IPS DF 6.9 (cell line): Measurements from ENCODE around the gene FXR2.
A peak's percentile ranks its signal among the peaks of the same experiment; 100 is the strongest.

Experiments used
- DNase-seq: peaks from one replicate; pipeline ENCODE4 v3.0.0-alpha.2; 2013; ENCODE audit warnings: low read depth, low spot score
- H3K27ac ChIP-seq: one replicate; pipeline ENCODE4 v1.5.1; 2013; ENCODE audit warnings: low read length, control low read depth
- H3K27me3 ChIP-seq: 2 replicates; pipeline ENCODE4 v1.6.1; 2013; ENCODE audit warnings: mild to moderate bottlenecking, low read length; ENCODE audit not compliant: control insufficient read depth, insufficient read depth
- H3K36me3 ChIP-seq: 2 replicates; pipeline ENCODE4 v1.6.1; 2013; ENCODE audit warnings: low read length; ENCODE audit not compliant: control insufficient read depth, insufficient read depth
- H3K4me1 ChIP-seq: 2 replicates; pipeline ENCODE4 v1.6.1; 2013; ENCODE audit warnings: low read length; ENCODE audit not compliant: control insufficient read depth, insufficient read depth
- H3K4me3 ChIP-seq: 2 replicates; pipeline ENCODE4 v1.5.1; 2013; ENCODE audit warnings: mild to moderate bottlenecking, low read length
- H3K9me3 ChIP-seq: 2 replicates; pipeline ENCODE4 v1.6.1; 2013; ENCODE audit warnings: low read length, inconsistent platforms; ENCODE audit not compliant: control insufficient read depth, insufficient read depth
- WGBS: extraction: QIAGEN DNeasy Blood & Tissue Kit; methylation state at CpG from one replicate; pipeline ENCODE4 v1.1.7; 2013; ENCODE audit warnings: mixed read lengths, missing lambda C conversion rate; ENCODE audit not compliant: insufficient read length, insufficient coverage; 5-methylcytosine and 5-hydroxymethylcytosine counted together

FXR2 gene

DNA sequence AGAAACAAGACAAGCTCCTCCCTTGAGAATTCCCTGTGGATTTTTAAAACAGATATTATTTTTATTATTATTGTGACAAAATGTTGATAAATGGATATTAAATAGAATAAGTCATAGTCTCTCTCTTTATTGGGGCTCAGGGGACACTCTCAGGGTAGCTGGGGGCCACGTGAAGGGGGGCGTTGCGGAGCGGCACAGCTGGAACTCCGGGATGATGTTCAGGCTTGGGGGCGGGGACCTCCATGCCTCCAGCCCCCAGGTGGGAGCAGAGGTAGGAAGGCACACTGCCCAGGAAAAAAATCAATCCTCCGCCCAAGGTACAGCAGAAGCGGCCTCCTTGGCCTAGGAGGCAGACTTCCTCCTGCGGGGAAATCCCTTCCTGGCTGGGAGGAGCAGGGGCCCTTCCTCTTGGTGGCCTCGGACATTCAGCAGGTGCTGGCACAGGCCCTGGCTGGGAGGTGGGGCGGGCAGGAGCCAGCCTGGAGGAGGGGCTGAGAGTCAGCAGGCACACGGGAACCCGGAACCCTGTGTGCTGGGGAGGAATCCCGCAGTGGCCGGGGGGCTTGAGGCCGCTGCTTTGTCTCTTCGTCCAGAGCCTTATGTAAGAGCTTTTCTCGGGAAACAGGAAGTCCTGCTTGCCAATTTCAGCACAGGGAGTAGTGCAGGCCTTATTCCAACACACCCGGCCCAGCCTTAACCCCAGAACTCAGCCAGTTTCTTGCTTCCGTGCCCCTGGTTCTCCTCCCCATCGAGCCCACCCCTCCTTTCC is 56.7 kb downstream of the FXR2 start:
- Histone ChIP-seq H3K9me3 (no peaks in the 10 kb centered on the region), H3K4me1 (peaks cover 3% of the 10 kb centered on the region), H3K4me3 (no peak overlapping the region), H3K27ac (no peak overlapping the region), H3K36me3 (no peaks in the 10 kb centered on the region), H3K27me3 (no peaks in the 10 kb centered on the region)
- WGBS = no CpG with 5 or more reads among the region's 21 CpGs
- DNase-seq = no peak

DNA sequence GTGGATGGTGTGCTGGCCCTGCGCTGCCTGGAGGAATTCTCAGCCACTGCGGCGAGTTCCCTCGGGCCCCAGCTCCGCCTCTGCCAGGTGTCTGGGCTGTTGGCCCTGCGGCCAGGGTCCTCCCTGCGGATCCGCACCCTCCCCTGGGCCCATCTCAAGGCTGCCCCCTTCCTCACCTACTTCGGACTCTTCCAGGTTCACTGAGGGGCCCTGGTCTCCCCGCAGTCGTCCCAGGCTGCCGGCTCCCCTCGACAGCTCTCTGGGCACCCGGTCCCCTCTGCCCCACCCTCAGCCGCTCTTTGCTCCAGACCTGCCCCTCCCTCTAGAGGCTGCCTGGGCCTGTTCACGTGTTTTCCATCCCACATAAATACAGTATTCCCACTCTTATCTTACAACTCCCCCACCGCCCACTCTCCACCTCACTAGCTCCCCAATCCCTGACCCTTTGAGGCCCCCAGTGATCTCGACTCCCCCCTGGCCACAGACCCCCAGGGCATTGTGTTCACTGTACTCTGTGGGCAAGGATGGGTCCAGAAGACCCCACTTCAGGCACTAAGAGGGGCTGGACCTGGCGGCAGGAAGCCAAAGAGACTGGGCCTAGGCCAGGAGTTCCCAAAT is 57.4 kb downstream of the FXR2 start:
- WGBS = 100% methylated on average over 1 of the region's 19 CpGs
- H3K27me3 ChIP-seq = no peaks in the 10 kb centered on the region
- DNase-seq = no peak
- H3K4me1 ChIP-seq = peaks cover 3% of the 10 kb centered on the region
- H3K27ac ChIP-seq = no peak overlapping the region
- no peaks in the 10 kb centered on the region for H3K9me3 ChIP-seq
- no peaks in the 10 kb centered on the region for H3K36me3 ChIP-seq
- no peak overlapping the region for H3K4me3 ChIP-seq

DNA sequence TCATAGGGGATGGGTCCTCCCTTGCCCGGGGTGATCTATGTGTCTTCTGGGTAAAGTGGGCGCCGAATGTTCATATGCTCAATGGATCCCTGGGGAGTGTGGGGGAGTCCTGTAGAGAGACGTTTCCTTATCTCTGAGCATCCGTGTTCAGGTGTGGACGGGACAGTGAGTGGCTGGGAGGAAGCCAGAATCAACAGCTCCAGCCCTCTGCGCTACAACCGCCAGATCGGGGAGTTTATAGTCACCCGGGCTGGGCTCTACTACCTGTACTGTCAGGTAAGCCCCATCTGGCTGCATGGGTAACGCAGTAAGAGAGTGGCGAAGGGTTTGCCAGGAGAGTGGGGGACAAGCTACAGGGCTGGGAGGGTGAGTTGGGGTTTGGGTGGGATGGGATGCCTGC is 58.1 kb downstream of the FXR2 start:
- Histone ChIP-seq H3K27me3 (no peaks in the 10 kb centered on the region), H3K27ac (no peak overlapping the region), H3K9me3 (no peaks in the 10 kb centered on the region), H3K4me1 (peaks cover 3% of the 10 kb centered on the region), H3K36me3 (no peaks in the 10 kb centered on the region), H3K4me3 (no peak overlapping the region)
- no CpG with 5 or more reads among the region's 12 CpGs for WGBS
- DNase-seq = no peak

DNA sequence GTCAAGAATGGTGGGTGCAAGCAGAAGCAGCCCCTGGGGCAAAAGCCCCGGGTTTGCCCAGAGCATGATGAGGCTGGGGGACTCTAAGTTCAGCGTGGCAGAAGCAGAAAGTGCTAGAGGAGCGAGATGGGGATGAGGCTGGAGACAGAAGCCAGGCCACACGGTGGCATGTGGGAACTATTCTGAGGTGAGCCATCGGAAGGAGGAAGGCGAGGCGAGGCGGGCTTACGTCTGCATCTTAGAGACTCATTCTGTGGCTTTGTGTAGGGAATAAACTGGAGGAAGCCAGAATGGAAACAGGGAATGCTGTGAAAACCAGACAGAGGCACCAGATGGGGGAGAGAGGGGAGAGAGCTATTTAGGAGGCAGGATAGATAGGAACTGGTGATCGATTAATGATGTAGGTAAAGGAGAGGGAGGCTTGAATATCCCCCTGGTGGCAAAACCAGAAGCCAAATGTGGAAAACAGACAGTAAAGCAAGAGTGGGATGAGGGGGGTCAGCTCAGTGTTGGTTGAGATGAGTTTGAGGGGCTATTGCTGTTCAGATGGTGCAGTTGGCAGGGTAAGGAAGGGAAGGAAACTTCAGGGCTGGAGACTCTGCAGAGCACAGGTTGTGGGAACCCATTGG is 59.3 kb downstream of the FXR2 start:
- H3K4me1 ChIP-seq = peaks cover 3% of the 10 kb centered on the region
- no CpG with 5 or more reads among the region's 10 CpGs for WGBS

DNA sequence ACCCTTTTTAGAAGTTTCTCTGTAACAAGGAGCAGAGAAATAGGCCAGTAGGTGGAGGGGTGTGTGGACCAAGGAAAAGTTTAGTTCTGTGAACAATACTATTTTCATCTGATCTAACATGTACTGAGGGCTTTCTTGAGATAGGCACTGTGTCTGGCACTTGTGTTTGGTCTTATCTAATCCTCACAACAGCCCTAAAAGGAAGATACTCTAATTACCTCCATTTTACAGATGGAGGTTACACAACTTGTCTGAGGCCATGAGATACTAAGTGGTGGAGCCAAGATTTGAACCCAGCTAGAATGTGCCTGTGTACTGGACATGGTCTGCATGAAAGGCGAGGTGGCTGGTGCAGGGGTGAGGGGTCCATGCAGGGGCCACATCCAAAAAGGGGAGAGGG is 61.3 kb downstream of the FXR2 start:
- Histone ChIP-seq H3K36me3 (no peaks in the 10 kb centered on the region; the same call in 1 of the 2 replicates), H3K4me3 (no peak overlapping the region), H3K27me3 (no peaks in the 10 kb centered on the region; the same call in 1 of the 2 replicates), H3K27ac (no peak overlapping the region), H3K9me3 (no peaks in the 10 kb centered on the region), H3K4me1 (peaks cover 3% of the 10 kb centered on the region)
- no CpG with 5 or more reads among the region's 1 CpG for WGBS
- DNase-seq = no peak

More for the DNA sequence above, 59.3 kb downstream of the FXR2 start:
- Histone ChIP-seq H3K27me3 (no peaks in the 10 kb centered on the region), H3K4me3 (no peak overlapping the region), H3K27ac (no peak overlapping the region), H3K9me3 (no peaks in the 10 kb centered on the region), H3K36me3 (no peaks in the 10 kb centered on the region)
- no peak for DNase-seq

DNA sequence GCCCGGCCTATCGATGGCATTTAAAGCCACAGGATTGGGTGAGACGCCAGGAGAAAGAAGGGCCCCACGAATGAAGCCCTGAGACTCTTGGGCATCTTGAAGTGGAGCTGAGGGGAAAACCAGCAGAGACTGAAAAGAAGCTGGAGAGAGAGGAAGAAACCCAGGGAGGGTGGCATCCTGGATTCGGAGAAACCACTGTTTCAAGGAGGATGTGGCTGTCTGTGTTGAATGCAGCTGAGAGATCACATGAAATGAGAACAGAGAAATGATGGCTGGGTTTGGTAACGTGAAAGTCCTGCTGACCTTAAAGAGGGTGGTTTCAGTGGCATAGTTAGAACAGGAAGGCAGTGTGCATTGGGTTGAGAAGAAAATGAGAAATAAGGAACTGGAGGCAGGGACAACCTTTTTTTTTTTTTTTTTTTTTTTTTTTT is 62.1 kb downstream of the FXR2 start:
- H3K27ac ChIP-seq = no peak overlapping the region
- peaks cover 3% of the 10 kb centered on the region for H3K4me1 ChIP-seq
- no peaks in the 10 kb centered on the region for H3K9me3 ChIP-seq
- H3K4me3 ChIP-seq = no peak overlapping the region
- H3K27me3 ChIP-seq = no peaks in the 10 kb centered on the region; the same call in 1 of the 2 replicates
- H3K36me3 ChIP-seq = no peaks in the 10 kb centered on the region; the same call in 1 of the 2 replicates
- WGBS = no CpG with 5 or more reads among the region's 6 CpGs
- DNase-seq = no peak

DNA sequence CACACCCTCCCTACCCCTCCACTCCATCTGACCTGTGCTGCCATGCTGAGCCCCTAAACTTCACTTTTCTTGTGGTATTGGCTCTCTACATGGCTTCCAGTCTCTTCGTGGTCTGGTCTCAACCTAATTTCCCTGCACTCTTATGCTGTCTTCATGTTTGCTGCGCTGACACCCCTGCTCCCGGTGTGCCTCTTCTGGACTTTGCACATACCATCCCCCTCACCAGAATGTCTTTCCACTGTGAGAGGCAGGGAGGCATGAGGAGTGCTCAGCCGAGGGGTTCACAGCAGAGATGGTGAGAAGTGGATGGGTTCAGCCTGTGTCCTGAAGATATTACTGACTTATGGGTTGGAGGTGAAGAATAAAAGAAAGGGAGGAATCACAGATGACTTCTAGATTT is 63.3 kb downstream of the FXR2 start:
- Histone ChIP-seq H3K27ac (no peak overlapping the region), H3K27me3 (no peaks in the 10 kb centered on the region; the same call in 1 of the 2 replicates), H3K4me3 (no peak overlapping the region), H3K9me3 (no peaks in the 10 kb centered on the region), H3K4me1 (0 out of 2 replicates have a peak, but pooled peaks cover 3% of the 10 kb centered on the region), H3K36me3 (no peaks in the 10 kb centered on the region; the same call in 1 of the 2 replicates)
- DNase-seq = no peak
- no CpG with 5 or more reads among the region's 4 CpGs for WGBS

DNA sequence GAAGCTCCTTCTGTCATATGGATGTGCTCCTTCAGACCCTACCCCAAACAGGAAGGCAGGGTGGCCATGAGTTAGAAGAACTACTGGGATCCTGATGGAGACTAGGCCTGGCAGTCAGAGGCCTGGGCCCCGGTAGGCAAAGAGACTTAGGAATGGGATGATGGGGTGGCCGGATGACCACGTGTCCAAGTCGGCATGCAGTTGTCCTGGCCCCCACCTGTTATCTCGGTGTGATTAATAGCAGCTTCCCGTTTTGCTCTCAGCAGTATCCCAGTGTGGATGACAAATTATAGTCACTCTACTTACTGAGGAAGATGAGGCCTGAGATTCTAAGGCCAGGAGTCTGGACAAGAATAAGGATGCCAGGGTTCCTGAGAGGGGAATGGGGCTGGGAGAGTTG is 64.4 kb downstream of the FXR2 start:
- Histone ChIP-seq H3K4me1 (0 out of 2 replicates have a peak, but pooled peaks cover 3% of the 10 kb centered on the region), H3K4me3 (no peak overlapping the region), H3K27me3 (no peaks in the 10 kb centered on the region; the same call in 1 of the 2 replicates)

DNA sequence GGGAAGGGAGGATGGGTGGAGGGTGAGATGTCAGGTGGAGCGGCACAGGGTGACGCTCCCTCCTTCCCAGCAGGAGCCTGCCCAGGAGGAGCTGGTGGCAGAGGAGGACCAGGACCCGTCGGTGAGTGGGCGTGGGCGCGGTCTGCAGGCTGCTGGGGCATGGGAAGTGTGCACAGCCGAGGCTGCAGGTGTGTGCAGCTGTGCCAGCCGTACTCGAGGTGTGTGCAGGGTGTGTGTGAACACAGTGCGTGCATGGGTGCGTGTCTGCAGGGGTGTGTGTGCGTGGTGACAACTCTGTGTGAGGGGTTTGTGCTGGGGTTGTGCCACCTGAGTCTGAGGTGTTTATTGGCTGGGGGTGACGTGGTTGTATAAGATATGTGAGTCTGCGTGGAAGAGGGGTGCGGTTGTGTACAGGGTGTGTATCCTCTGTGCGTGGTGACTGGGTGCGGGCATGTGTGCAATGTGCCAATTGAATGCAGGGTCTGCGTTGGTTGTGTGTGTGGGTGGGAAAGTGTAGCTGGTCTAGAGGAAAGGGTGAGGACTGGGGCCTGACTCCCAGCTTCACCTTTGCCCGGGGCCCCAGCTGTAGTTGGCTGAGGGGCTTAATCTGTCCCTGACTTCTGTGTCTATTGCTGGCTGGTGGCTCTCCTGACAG is 65.2 kb downstream of the FXR2 start:
- H3K27ac ChIP-seq = no peak overlapping the region
- 0 out of 2 replicates have a peak, but pooled peaks cover 3% of the 10 kb centered on the region for H3K4me1 ChIP-seq
- no peak for DNase-seq

More for the DNA sequence above, 64.4 kb downstream of the FXR2 start:
- Histone ChIP-seq H3K27ac (no peak overlapping the region), H3K9me3 (no peaks in the 10 kb centered on the region), H3K36me3 (no peaks in the 10 kb centered on the region; the same call in 1 of the 2 replicates)
- DNase-seq = no peak
- no CpG with 5 or more reads among the region's 6 CpGs for WGBS

More for the DNA sequence above, 65.2 kb downstream of the FXR2 start:
- H3K27me3 ChIP-seq = no peaks in the 10 kb centered on the region; the same call in 1 of the 2 replicates
- no peaks in the 10 kb centered on the region for H3K9me3 ChIP-seq
- H3K4me3 ChIP-seq = peak overlapping the region; percentile 99; the same call in 1 of the 2 replicates
- no peaks in the 10 kb centered on the region; the same call in 1 of the 2 replicates for H3K36me3 ChIP-seq
- no CpG with 5 or more reads among the region's 20 CpGs for WGBS
